HepG2 (cell line): Measurements from ENCODE around the gene TTC31. TPM values are rescaled to one million over a fixed set of nuclear protein-coding genes. Genes with fewer than 3 reads are reported as not detected.

Experiments used
- ATF4 ChIP-seq, 2 experiments: fragments of 450-650 bp in 1 of 2; sonication (generic) in 1 of 2; formaldehyde crosslinking; IDR thresholded peaks; 2 replicates each; pipeline versions ENCODE4 v1.5.0 to v1.8.0; 2020 to 2022; ENCODE audit warnings: mild to moderate bottlenecking in 1 of 2, missing genetic modification reagents in 1 of 2
- CTCF ChIP-seq: sonication (generic); formaldehyde crosslinking; IDR thresholded peaks from 2 replicates; pipeline ENCODE4 v1.5.0; 2020; ENCODE audit warnings: mild to moderate bottlenecking, missing genetic modification reagents, moderate library complexity
- ETV5 ChIP-seq: IDR thresholded peaks from 2 replicates; pipeline ENCODE4 v1.6.1; 2018; ENCODE audit warnings: missing biosample characterization, missing genetic modification reagents, inconsistent platforms, borderline replicate concordance
- IRF9 ChIP-seq: sonication (generic); formaldehyde crosslinking; IDR thresholded peaks from 2 replicates; pipeline ENCODE4 v1.8.0; 2022; ENCODE audit warnings: missing genetic modification reagents, mild to moderate bottlenecking, borderline replicate concordance
- MIER2 ChIP-seq: IDR thresholded peaks from 2 replicates; pipeline ENCODE4 v1.6.1; 2016; ENCODE audit warnings: missing biosample characterization, missing genetic modification reagents
- NR2F6 ChIP-seq, 2 experiments: IDR thresholded peaks; 2 replicates each; pipeline ENCODE4 v1.6.1; 2016; ENCODE audit warnings: antibody characterized with exemption in 1 of 2, mild to moderate bottlenecking in 1 of 2
- SPEN ChIP-seq: sonication (generic); formaldehyde crosslinking; IDR thresholded peaks from 2 replicates; pipeline ENCODE4 v1.5.1; 2020; ENCODE audit warnings: low read depth, mild to moderate bottlenecking, missing genetic modification reagents
- UBTF ChIP-seq: sonication (generic); formaldehyde crosslinking; IDR thresholded peaks from 2 replicates; pipeline ENCODE4 v1.4.0; 2020; ENCODE audit warnings: mild to moderate bottlenecking, missing genetic modification reagents
- ZBTB4 ChIP-seq: sonication (generic); formaldehyde crosslinking; IDR thresholded peaks from 2 replicates; pipeline ENCODE4 v1.4.0; 2020; ENCODE audit warnings: missing genetic modification reagents, mild to moderate bottlenecking, borderline replicate concordance
- ZFP36 ChIP-seq: fragments of 150-350 bp; IDR thresholded peaks from 2 replicates; pipeline ENCODE4 v1.6.1; 2018; ENCODE audit warnings: borderline replicate concordance, low read length, low read depth; ENCODE audit not compliant: partially characterized antibody
- ZNF547 ChIP-seq: sonication (generic); formaldehyde crosslinking; IDR thresholded peaks from 2 replicates; pipeline ENCODE4 v1.5.1; 2020; ENCODE audit warnings: mild to moderate bottlenecking, missing genetic modification reagents
- ZNF569 ChIP-seq: sonication (generic); formaldehyde crosslinking; IDR thresholded peaks from 2 replicates; pipeline ENCODE4 v1.5.0; 2020; ENCODE audit warnings: mild to moderate bottlenecking, missing genetic modification reagents, moderate library complexity, borderline replicate concordance
- ZNF770 ChIP-seq: sonication (generic); formaldehyde crosslinking; IDR thresholded peaks from 2 replicates; pipeline ENCODE4 v1.5.0; 2020; ENCODE audit warnings: mild to moderate bottlenecking, missing genetic modification reagents
- ZNF777 ChIP-seq: sonication (generic); formaldehyde crosslinking; IDR thresholded peaks from 2 replicates; pipeline ENCODE4 v1.4.0; 2020; ENCODE audit warnings: missing genetic modification reagents
- ZNF816 ChIP-seq: sonication (generic); formaldehyde crosslinking; IDR thresholded peaks from 2 replicates; pipeline ENCODE4 v1.8.0; 2022; ENCODE audit warnings: missing genetic modification reagents, mild to moderate bottlenecking, borderline replicate concordance
- polyA plus RNA-seq, 8 experiments: library from polyadenylated mRNA; depleted of rRNA in 3 of 8; stranded (reverse) in 7 of 8; unstranded in 1 of 8; fragments of >200 nt; fragmentation: Illumina TruSeq in 4 of 8; extraction: Trizol in 4 of 8; gene quantifications; 2 replicates each; pipeline versions ENCODE4 v1.2.1 to v1.2.3, GENCODE V29; 2011 to 2016; ENCODE audit warnings: low read depth in 4 of 8, missing spikeins in 1 of 8, mixed read lengths in 1 of 8; ENCODE audit not compliant: insufficient read depth in 1 of 8
- total RNA-seq, 5 experiments: library from RNA; depleted of rRNA; stranded (reverse); fragments of >200 nt; fragmentation: Illumina TruSeq; extraction: Trizol; gene quantifications; 2 replicates each; pipeline ENCODE4 v1.2.3, GENCODE V29; 2016; ENCODE audit warnings: low read depth in 1 of 5

Gene TTC31
- total and polyA plus RNA-seq, 2 of the 13 experiments (the other 11 are each of a cell fraction or from before 2014, with no cell fraction given): 28.3 to 39.5 TPM

GRCh38 chr2:74497777-74498499 lies 15.1 kb downstream of the TTC31 start (continued):
- TF ChIP-seq NR2F6 (IDR thresholded peaks at IDR 0.05) (no peak), NR2F6 (CRISPR knock-in tag; IDR thresholded peaks at IDR 0.05) (0 out of 2 replicates have a peak, but pooled peaks have one; percentile 17), ZBTB4 (CRISPR knock-in tag) (peak; percentile 72; the same call in 1 of the 2 replicates), ZNF816 (CRISPR knock-in tag) (peak; percentile 20; the same call in 1 of the 2 replicates), ZNF777 (CRISPR knock-in tag) (0 out of 2 replicates have a peak, but pooled peaks have one; percentile 49), ETV5 (CRISPR knock-in tag) (peak; percentile 56; the same call in 1 of the 2 replicates), SPEN (CRISPR knock-in tag) (peak; percentile 51; the same call in 1 of the 2 replicates), ZNF569 (no peak), ZNF770 (peak; percentile 16; the same call in 1 of the 2 replicates), UBTF (CRISPR knock-in tag) (peak; percentile 70), CTCF (CRISPR knock-in tag) (peak; percentile 27; the same call in 1 of the 2 replicates), MIER2 (CRISPR knock-in tag) (no peak), ZNF547 (peak; percentile 63), ATF4 (CRISPR knock-in tag; IDR thresholded peaks at IDR 0.05) (0 out of 4 replicates have a peak, but pooled peaks of 1 of the 2 experiments have one; percentile 26), IRF9 (CRISPR knock-in tag) (0 out of 2 replicates have a peak, but pooled peaks have one; percentile 59), ZFP36 (no peak)
